NK-92 (cell line): ENCODE results near the gene SEPTIN11.
A peak's percentile ranks its signal among the peaks of the same experiment; 100 is the strongest.

ENCODE experiments used
- DNase-seq: peaks from one replicate; lab custom pipeline; 2025; ENCODE audit not compliant: unreplicated experiment; lab: John Stamatoyannopoulos, UW

Gene SEPTIN11

DNA sequence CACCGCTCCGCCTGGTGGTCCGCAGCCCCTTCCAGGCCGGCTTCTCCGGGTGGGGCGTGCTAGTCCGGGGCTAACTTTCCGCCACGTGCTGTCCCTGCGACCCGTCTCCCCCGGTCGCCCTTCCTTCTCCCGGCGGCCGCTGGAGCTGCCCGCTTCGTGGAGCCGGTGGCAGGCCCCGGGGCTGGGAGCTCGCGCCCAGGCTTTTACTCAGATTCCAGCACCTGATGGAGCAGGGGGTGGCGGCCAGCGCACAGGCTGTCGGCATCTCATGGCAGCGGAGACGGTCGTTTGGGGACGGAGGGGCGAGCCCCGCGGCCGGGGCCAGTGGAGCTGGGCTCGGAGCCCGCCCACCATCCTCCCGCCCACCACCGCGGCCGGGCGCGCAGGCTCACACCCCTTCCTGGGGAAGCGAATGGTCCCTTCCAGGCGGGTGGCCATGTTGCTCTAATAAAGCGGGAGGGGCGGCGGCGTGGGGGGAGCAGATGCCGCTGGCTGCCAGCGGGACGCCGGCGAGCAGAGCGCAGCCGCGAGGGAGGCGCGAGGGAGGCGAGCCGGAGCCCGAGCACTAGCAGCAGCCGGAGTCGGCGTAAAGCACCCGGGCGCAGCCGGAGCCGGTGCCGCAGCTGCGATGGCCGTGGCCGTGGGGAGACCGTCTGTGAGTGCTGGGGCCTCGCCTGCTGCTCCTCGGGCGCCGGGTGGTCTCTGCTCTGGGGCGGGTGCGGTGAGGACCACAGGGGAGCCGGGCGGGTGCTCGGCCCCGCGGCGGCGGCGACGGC lies at the start of gene SEPTIN11:
Gene SEPTIN11, plus strand, starts transcription at position 477 of the 776 bp plus-strand sequence. Its CDS starts 152 bp downstream, at position 629.
- peak; percentile 8 for DNase-seq

DNA sequence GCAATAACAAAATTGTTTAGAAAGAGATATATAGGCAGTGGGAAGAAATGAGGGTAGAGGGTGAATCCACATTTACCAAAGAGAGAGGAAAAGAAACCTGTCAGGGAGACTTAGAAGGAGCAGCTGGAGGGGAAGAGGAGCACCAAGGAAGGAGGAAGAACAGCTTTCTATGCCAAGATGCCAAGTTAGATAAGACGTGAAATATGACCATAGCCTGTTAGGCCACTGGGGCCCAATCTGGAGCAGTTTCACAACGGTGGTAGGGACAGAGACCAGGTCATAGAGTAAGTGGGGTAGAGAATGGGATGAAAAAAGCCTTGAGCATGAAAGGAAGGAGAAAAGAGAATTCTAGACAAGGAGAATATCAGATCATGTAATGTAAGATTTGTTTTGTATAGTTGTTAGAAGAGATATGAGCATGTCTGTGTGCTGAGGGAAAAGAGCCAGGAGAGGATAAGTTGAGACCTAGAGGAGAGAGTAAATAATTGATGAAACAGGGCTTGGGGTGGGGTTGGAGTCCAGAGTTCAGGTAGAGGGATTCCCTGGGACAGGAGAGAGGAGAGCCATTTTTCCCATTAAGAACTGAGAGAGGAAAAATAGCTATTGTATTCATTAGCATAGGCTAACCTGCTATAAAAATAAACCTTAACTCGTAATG lies 47.2 kb upstream of the SEPTIN11 start:
- DNase-seq = no peak

DNA sequence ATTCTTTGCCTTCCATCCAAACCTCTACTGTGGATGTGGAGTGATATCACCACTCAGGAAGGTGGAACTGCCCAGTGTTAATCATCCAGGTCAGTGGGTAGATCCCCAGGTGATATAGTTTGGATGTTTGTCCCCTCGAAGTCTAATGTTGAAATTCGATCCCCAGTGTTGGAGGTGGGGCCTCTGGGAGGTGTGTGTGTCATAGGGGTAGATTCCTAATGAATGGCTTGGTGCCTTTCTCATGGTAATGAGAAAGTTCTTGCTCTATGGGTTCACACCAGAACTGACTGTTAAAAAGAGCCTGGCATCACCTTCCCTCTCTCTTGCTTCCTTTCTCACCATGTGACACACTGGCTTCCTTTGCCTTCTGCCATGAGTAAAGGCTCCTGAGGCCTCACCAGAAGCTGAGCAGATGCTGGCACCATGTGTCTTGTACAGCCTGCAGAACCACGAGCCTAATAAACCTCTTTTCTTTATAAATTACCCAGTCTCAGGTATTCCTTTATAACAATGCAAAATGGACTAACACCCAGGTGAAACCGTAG lies 44.8 kb upstream of the SEPTIN11 start:
- DNase-seq = no peak

DNA sequence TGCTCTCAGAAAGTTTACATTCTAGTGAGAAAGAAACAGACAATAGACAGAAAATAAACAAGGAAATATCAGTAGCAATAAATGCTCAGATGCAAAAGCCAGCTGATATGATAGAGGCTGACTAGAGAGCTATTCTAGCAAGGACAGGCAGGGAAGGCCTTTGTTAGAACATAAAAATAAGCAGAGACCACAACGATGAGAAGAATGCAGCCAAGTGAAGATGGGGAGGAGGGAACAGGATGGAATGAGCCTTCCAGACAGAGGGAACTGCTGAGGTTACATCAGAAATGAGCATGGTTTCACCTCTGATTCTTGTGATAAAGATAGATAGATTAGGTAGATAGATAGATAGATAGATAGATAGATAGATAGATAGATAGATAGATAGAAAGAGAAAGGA lies 44.0 kb upstream of the SEPTIN11 start:
- DNase-seq = no peak

DNA sequence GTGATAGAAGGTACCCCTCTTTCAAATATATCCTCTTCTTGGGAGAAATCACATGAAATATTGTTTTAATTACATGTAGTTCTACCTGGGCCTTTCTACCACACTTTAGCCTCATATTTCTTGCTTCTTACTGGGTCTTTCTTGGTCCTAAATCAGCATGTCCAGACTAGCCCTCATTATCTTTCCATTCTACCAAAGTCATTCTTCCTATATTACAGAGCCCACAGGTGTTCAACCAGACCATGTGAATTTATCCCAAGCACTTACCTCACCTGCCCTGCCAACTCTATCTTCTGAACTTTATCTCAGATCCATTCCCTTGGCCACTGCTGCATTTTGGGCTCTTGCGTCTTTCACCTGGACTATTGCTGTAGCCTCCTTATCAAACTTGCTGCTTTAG lies 39.8 kb upstream of the SEPTIN11 start:
- DNase-seq = no peak

DNA sequence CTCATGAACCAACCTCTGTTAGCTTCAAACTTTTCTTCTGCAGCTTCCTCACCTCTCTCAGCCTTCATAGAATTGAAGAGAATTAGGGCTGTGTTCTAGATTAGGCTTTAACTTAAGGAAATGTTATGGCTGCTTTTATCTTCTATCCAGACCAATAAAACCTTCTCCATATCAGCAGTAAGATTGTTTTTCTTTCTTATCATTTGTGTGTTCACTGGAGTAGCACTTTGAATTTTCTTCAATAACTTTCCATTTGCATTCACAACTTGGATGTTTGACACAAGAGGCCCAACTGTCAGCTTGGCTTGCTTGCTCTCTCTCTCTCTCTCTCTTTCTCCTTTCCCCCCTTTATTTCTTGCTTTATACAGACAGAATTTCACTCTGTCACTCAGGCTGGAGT lies 28.8 kb upstream of the SEPTIN11 start:
- DNase-seq = no peak

DNA sequence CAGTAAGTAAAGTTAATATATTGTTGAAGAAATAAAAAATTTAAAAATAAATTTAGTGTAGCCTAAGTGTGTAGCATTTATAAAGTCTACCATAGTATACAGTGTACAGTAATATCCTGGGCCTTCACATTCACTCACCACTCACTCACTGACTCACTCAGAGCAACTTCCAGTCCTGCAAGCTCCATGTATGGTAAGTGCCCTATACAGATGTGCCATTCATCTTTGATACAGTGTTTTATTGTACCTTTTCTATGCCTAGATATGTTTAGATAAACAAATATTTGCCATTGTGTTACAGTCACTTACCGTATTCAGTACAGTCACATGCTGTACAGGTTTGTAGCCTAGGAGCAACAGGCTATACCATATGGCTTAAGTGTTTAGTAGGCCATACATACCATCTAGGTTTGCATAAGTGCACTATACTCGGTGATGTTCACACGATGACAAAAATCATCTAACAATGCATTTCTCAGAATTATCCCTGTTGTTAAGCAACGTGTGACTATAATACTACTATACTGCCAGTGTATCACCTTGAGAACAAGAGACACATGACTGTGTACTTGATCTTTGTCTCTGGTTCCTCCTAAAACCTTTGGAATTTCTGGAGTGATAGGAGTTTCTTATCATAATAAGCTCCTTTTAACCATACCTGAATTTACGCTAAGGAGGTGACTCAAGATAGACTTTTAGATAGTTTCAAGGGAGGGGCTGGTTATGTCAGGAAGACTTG lies 25.8 kb upstream of the SEPTIN11 start:
- DNase-seq = no peak

DNA sequence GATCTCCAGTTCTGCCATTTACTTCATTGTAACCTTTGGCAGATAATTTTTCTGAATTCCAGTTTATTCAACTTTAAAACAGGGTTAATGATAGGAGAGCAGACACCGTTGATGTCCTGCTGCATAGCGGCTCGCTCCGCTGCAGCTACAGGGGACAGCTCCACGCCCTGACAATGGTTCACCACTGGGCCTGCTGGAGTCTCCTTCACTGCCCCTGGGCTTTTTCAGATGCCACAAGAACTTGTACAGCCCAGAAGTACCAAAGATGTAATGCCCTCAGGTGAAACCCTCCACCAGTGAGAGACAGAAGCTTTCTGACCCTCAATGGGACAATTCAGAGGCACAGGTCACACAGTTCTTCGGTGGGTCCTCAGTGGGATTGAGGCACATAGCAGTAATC lies 22.7 kb upstream of the SEPTIN11 start:
- DNase-seq = no peak

DNA sequence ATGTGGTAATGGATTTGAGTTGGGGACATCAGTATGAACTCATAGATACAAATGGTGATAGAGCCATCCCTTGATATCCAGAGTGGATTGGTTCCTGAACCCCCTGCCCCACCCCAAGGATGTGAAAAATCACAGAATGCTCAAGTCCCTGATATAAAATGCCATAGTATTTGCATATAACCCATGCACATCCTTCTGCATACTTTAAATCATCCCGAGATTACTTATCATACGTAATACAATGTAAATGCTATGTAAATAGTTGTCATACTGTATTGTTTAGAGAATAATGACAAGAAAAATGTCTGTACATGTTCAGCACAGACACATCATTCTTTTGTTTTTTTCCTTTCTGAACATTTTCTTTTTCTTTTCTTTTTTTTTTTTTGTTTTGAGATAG lies 18.9 kb upstream of the SEPTIN11 start:
- DNase-seq = no peak

DNA sequence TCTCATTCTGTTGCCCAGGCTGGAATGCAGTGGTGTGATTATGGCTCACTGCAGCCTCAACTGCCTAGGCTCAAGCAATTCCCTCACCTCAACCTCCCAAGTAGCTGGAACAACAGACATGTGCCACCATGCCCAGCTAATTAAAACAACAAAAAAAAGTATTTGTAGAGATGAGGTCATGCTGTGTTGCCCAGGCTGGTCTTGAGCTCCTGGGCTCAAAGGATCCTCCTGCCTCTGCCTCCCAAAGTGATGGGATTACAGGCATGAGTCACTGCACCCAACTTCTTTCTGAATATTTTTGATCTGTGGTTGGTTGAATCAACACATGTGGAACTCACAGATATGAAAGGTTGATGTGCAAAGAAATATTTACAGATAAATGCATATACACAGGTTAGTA lies 18.5 kb upstream of the SEPTIN11 start:
- no peak for DNase-seq

DNA sequence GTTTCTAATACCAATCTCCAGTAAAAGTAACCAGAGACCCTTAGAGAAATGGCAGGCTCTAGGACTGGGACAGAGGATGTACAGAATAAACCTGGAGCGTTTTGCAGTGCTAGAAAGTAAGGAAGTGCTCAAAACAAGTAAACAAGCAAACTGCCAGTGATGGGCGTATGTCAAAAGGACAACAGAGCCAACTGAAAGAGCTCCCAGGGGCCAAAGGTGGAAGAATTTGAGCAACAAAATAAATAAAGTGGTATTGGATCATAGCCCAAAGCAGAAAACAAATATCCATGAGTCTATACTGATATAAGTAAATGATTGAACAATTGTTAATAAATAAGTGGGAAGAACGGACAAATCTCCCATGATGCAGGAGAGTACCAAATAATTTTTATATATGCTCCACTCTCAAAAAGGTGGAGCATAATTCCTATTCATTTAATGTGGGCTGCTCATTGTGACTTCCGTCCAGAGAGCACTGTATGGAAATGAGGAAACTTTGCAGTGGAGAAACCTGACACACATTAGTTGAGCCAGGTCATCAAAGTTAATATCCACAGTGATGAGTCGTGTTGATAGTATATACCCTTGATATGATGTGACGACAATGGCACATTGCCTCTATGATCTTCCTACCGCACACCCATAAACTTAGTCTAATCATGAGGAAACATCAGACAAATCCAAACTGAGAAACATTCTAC lies 17.8 kb upstream of the SEPTIN11 start:
- no peak for DNase-seq

DNA sequence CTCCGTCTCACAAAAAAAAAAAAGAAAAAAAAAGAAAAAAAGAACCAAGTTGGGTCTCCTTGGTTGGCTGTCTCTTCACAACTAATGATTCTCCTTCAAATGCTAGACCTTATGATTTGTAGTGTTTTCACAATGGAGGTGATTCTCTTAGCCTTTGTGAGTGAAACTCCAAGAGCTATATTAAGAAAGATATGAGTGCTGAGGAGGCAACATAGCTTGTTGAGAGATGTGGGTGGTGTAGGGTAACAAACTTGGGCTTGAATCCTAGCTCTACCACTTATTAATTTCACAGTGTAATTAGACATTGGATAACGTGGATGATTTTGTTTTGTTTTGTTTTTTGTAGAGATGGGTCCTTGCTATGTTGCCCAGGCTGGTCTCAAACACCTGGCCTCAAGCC lies 10.4 kb upstream of the SEPTIN11 start:
- DNase-seq = no peak

DNA sequence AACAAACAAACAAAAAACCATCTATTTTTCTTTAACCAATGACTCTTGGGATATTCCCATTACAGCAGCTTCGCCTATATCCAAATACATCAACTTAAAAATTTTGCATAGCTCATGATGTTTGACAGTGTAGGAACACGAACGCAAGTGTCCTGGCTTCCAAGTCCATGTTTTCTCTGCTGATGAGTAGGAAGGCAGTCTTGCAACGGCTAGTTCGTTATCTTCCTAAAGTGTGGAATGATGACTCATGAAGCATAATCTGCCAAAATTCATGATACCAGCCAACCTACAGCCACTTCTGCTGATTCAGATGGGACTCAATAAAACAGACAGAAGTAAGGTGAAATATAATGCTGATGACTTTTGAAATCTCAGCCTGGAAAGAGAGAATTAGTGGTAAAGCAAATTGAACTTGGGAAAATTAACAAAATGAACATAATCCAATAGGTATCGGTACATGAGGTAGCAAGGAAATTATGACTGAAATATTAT lies 6.4 kb upstream of the SEPTIN11 start:
- DNase-seq = no peak

DNA sequence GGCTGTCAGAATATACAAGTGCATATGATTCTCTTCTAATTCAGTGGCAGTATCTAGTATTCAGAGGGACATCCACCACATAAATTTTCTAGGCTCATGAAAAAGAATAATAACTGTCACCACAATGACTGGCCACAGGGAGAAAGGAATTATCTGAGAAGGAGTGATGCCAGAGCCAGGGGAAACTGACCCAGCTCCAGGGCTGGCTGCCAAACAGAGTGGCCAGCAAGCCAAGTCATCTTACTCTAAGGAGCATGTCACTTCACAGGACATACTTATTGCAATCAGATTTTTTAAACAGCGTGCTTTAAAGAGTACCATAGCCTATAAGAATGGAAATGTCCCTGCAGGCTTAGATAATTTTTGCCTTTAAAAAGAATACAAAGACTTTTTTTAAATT lies 5.8 kb upstream of the SEPTIN11 start:
- DNase-seq = no peak

DNA sequence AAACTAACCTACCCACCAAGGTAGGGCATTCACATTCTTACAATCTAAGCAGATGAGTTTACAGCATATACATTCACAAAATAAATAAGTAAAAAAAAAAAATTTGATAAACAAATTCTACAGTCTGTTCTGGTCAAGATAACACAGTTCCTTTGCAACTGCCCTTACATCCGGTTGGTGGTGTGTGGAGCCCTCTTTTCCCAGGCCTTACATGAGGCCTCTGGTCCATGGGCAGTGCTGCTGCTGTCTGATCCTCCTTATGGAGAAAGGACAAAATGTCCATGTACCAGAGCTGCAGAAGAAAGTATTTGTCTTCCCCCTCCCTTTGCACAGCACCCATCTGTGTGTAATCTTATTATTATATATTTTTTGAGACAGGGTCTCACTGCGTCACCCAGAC lies 2.2 kb upstream of the SEPTIN11 start:
- no peak for DNase-seq

DNA sequence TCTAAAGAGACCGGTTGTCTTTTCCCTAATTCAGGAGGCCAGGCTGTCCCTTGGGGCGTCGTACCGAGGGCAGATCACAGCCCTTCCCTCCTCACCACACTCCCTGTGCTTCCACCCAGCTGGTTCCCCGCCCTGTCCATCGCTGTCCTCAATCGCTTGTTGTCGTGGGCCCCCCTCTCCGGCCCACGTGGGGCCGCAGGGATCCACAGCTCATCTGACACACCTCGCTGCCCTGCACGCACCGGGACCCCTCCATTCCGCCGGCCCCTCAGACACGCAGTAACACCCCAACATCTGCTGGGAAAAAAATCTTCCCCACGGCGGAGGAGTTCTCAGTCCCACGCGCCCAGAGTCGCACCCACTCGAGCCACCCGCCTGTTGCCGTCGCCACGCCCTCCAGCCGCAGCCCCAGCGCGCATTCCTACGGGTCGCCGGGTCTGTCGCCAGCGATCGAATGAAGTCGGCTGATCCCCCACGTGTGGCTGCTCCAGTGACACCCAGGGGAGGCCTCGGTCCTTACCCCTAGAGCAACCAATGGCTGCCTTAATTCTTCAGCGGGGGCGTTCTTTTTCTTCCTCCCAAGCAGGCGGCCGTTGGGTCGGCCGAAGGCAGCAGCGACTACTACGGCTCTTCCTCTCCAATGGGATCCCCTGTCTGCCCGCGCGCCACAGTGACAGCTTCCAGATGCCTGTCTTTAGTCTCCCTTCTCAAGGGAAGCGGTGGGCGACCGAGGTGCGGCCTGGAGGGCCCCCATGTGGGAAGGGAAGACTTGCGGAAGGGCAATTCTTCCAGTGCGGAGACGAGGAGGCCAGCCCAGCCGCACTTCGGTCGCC lies 893 bp upstream of the SEPTIN11 start:
- DNase-seq = peak; percentile 3

DNA sequence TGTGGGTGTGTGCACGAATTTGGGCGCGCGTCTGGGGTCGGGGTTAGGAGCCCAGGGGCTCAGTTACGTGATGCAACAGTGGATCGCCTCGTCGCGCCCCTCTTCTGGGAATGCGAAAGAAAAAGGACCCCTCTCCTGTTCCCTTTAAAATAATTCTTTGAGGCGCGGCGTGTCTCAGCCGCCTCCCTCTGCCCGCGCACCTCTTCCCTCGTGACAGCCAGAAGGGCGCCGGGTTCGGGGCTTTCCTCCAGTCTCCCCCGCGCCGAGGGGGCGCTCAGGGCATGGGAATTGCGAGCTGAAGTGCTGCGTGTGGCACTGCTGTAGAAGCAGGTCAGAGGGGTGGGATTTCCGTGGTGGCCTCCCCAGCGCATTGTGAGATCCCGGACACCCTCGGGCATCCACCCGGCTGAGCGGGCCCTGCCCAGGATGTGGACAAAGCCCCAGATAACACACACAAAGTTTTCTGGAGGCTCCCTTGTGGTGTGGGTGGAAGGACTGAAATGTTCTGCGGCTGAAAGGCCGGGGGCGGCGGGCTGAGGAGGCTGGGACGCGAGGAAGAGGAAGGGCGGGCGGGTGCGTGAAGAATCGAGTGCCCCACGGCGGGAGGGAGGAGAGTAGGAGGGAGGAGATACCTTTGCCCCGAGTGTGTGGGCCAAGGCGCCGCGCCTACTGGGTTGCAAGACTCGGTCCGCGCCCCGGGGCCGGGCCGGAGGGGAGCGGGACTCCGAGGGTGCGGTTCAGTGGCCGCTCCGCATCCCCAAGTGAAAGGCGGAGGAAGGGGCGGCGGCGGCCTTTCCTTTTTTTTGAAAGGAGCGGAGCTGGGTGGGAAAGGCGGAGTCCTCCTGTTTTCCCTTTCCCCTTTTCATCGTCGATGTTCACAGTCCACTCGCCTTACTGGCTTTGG lies 752 bp downstream of the SEPTIN11 start:
- DNase-seq = no peak

DNA sequence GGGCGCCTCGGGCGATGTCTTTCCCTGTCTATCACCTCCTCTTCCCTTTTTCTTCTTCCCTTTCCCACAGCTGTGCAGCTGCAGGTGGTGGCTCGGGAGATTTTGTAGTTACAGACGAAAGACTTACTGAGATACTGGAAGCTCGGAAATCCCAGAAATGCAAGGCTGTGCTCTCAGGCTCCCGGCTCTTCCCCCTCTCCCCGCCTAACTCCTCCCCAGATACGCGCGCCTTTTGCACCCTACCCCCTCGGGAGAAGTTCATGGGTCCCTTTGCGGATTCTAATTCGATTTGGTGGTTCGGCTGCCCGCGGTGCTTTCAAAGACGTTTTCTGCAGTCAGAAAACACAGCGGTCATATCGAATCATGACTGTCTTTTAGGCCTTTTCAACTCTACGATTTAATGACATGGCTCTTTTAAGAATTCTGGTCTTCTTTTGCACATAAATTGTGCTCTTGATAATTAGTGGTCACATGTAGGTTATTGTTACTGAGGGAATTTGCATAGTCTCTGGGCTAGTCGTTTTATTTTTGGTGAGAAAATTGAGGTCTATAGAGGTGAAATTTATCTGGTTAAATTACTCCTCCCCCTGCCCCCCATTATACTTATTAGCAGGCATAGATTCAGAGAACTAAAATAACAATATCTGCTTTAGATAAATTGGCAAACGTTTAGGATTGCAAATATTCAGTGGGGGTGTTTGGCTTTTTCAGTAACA lies 1.6 kb downstream of the SEPTIN11 start:
- no peak for DNase-seq

DNA sequence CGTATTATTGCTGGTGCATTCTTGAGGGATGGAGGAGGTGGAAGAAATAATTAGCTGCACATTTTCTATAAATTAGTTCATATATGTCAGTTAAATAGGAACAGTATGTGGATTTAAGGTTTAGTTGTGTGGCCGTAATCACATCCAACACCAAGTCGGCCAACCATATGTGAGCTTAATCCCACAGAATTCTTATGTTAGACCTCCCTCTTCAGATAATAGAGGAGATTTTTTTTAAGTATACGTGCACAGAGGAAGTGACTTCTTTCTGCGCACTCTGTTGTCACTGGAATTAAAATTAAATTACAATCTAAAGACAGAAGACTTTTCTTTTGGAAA lies 2.1 kb downstream of the SEPTIN11 start:
- DNase-seq = no peak
